SK-N-SH (cell line): Measurements from ENCODE around the gene SYNJ2. TPM values are rescaled to one million over a fixed set of nuclear protein-coding genes. Genes with fewer than 3 reads are reported as not detected.
A peak's percentile ranks its signal among the peaks of the same experiment; 100 is the strongest.

Experiments used
- CTCF ChIA-PET: fragments of 300-600, 350-600 bp; formaldehyde crosslinking; extraction: SDS; loops from one replicate; lab custom pipeline; 2021; lab: Yijun Ruan, JAX
- POLR2A ChIA-PET: fragments of 350-600 bp; sonication (Branson Sonifier 250); formaldehyde crosslinking; extraction: SDS; loops from one replicate; lab custom pipeline; 2020; ENCODE audit warnings: antibody characterized with exemption, inconsistent platforms; lab: Yijun Ruan, JAX
- DNase-seq: peaks from one replicate; pipeline ENCODE4 v3.0.0; 2012
- H2AFZ ChIP-seq: fragments of 200-600 bp; sonication (generic); 2 replicates; pipeline ENCODE4 v1.8.1; 2016; ENCODE audit warnings: antibody characterized with exemption, mild to moderate bottlenecking, low read depth
- H3F3A ChIP-seq: fragments of 200-600 bp; sonication (generic); replicated peaks from 2 replicates; pipeline ENCODE3; 2016; ENCODE audit warnings: antibody characterized with exemption, mild to moderate bottlenecking; ENCODE audit not compliant: insufficient read depth
- H3K27ac ChIP-seq, 2 experiments: fragments of 200-500 bp in 1 of 2; fragments of 200-600 bp in 1 of 2; sonication (Bioruptor generic) in 1 of 2; sonication (generic), shearing (Covaris generic) in 1 of 2; 2 replicates each; pipeline versions ENCODE4 v1.5.1 to v1.6.1; 2014 to 2016; ENCODE audit warnings: low read depth in 2 of 2, inconsistent platforms in 1 of 2, low read length in 1 of 2, mild to moderate bottlenecking in 1 of 2, mixed read lengths in 1 of 2
- H3K27me3 ChIP-seq: fragments of 200-600 bp; sonication (generic), shearing (Covaris generic); 2 replicates; pipeline ENCODE4 v1.6.1; 2016; ENCODE audit warnings: mixed run types; ENCODE audit not compliant: insufficient read depth
- H3K36me3 ChIP-seq, 2 experiments: fragments of 200-500 bp in 1 of 2; fragments of 200-600 bp in 1 of 2; sonication (Bioruptor generic) in 1 of 2; sonication (generic) in 1 of 2; replicated peaks in 1 of 2; 2 replicates each; pipeline versions ENCODE3 to v1.5.1; 2014 to 2016; ENCODE audit warnings: low read length in 1 of 2, mild to moderate bottlenecking in 1 of 2; ENCODE audit not compliant: insufficient read depth in 2 of 2, control insufficient read depth in 1 of 2
- H3K4me1 ChIP-seq, 2 experiments: fragments of 200-500 bp in 1 of 2; fragments of 200-600 bp in 1 of 2; sonication (Bioruptor generic) in 1 of 2; sonication (generic), shearing (Covaris generic) in 1 of 2; 2 replicates each; pipeline versions ENCODE4 v1.5.1 to v1.6.1; 2014 to 2016; ENCODE audit warnings: low read depth in 1 of 2, low read length in 1 of 2, mixed run types in 1 of 2; ENCODE audit not compliant: insufficient read depth in 2 of 2, control insufficient read depth in 1 of 2
- H3K4me2 ChIP-seq: fragments of 200-600 bp; sonication (generic), shearing (Covaris generic); 2 replicates; pipeline ENCODE4 v1.6.1; 2017; ENCODE audit warnings: mixed run types
- H3K4me3 ChIP-seq, 2 experiments: fragments of 200-500 bp in 1 of 2; fragments of 200-600 bp in 1 of 2; sonication (Bioruptor generic) in 1 of 2; sonication (generic), shearing (Covaris generic) in 1 of 2; 2 replicates each; pipeline versions ENCODE4 v1.5.1 to v1.8.1; 2014 to 2016; ENCODE audit warnings: low read depth in 2 of 2, inconsistent platforms in 1 of 2, low read length in 1 of 2, mild to moderate bottlenecking in 1 of 2, mixed read lengths in 1 of 2, moderate library complexity in 1 of 2
- H3K79me2 ChIP-seq: fragments of 200-600 bp; sonication (generic); 2 replicates; pipeline ENCODE4 v1.8.1; 2017; ENCODE audit warnings: mild to moderate bottlenecking; ENCODE audit not compliant: insufficient read depth
- H3K9ac ChIP-seq: fragments of 200-600 bp; sonication (generic); 2 replicates; pipeline ENCODE4 v1.6.1; 2017; ENCODE audit warnings: mixed run types
- H3K9me2 ChIP-seq: fragments of 200-600 bp; sonication (generic); 2 replicates; pipeline ENCODE4 v1.6.1; 2017; ENCODE audit warnings: mixed run types
- H3K9me3 ChIP-seq: fragments of 200-600 bp; sonication (generic); 2 replicates; pipeline ENCODE4 v1.6.1; 2017; ENCODE audit warnings: mixed run types, mild to moderate bottlenecking, moderate library complexity
- H4K20me1 ChIP-seq: fragments of 200-600 bp; sonication (generic); 2 replicates; pipeline ENCODE4 v1.6.1; 2017; ENCODE audit warnings: mild to moderate bottlenecking, mixed run types; ENCODE audit not compliant: insufficient read depth
- ELF1 ChIP-seq: IDR thresholded peaks from 2 replicates; pipeline ENCODE4 v1.4.0; 2012
- FOXM1 ChIP-seq: IDR thresholded peaks from 2 replicates; pipeline ENCODE4 v1.4.0; 2012; ENCODE audit warnings: low read depth, mild to moderate bottlenecking
- GABPA ChIP-seq: IDR thresholded peaks from 2 replicates; pipeline ENCODE4 v1.4.0; 2012; ENCODE audit warnings: low read depth, mild to moderate bottlenecking
- NRF1 ChIP-seq: IDR thresholded peaks from 2 replicates; pipeline ENCODE4 v1.6.1; 2012; ENCODE audit warnings: low read depth, mild to moderate bottlenecking, low read length
- PBX3 ChIP-seq: IDR thresholded peaks from 2 replicates; pipeline ENCODE4; 2012
- RCOR1 ChIP-seq: fragments of 150-350 bp; IDR thresholded peaks from 2 replicates; pipeline ENCODE4 v1.6.1; 2017; ENCODE audit warnings: antibody characterized with exemption, low read length
- REST ChIP-seq: IDR thresholded peaks from 2 replicates; pipeline ENCODE4 v1.6.1; 2012; ENCODE audit warnings: mild to moderate bottlenecking, low read depth, low read length, moderate library complexity
- RFX5 ChIP-seq: IDR thresholded peaks from 2 replicates; pipeline ENCODE4 v1.6.1; 2012; ENCODE audit warnings: mild to moderate bottlenecking, improper control_type of control experiment, low read length
- RXRA ChIP-seq: IDR thresholded peaks from 2 replicates; pipeline ENCODE4 v1.4.0; 2012; ENCODE audit warnings: low read depth, mild to moderate bottlenecking, borderline replicate concordance
- SIN3A ChIP-seq: IDR thresholded peaks from 2 replicates; pipeline ENCODE4 v1.6.1; 2012; ENCODE audit warnings: low read depth, mild to moderate bottlenecking, low read length, moderate library complexity, borderline replicate concordance
- SMC3 ChIP-seq: IDR thresholded peaks from 2 replicates; pipeline ENCODE4 v1.6.1; 2012; ENCODE audit warnings: low read depth, low read length, improper control_type of control experiment
- USF1 ChIP-seq: IDR thresholded peaks from 2 replicates; pipeline ENCODE4 v1.4.0; 2012; ENCODE audit warnings: low read depth, borderline replicate concordance
- USF2 ChIP-seq: fragments of 150-350 bp; IDR thresholded peaks from 2 replicates; pipeline ENCODE4 v1.6.1; 2017; ENCODE audit warnings: antibody characterized with exemption, low read length, low read depth, borderline replicate concordance
- ZBTB33 ChIP-seq: IDR thresholded peaks from 2 replicates; pipeline ENCODE4 v1.4.0; 2012; ENCODE audit warnings: low read depth, borderline replicate concordance
- WGBS: methylation state at CpG from one replicate; pipeline ENCODE4 v1.1.6; 2017; ENCODE audit warnings: low lambda C conversion rate; 5-methylcytosine and 5-hydroxymethylcytosine counted together
- polyA plus RNA-seq, 3 experiments: library from polyadenylated mRNA; depleted of rRNA; stranded (reverse); fragments of >200 nt; gene quantifications; 2 replicates each; pipeline ENCODE4 v1.2.3, GENCODE V29; 2012

SYNJ2 gene
- polyA plus RNA-seq, 1 of the 3 experiments (the other 2 are of a cell fraction): 40.0 TPM

- 0 out of 4 replicates have a peak overlapping the region, but pooled peaks of 1 of the 2 experiments have one; percentile 14 for H3K27ac ChIP-seq
- peaks cover under 1% of the 10 kb centered on the region for H3F3A ChIP-seq
- DNase-seq: no peak
- no peaks in the 10 kb centered on the region; the same call in 1 of the 2 replicates for H3K79me2 ChIP-seq
- no peak overlapping the region for H2AFZ ChIP-seq
- no peaks in the 10 kb centered on the region for H4K20me1 ChIP-seq
- H3K27me3 ChIP-seq: no peaks in the 10 kb centered on the region
- no peak overlapping the region for H3K4me2 ChIP-seq
- H3K9me3 ChIP-seq: no peaks in the 10 kb centered on the region
- no peaks in the 10 kb centered on the region for H3K4me1 ChIP-seq
- CTCF ChIA-PET: interaction anchor here (3.2 kb wide), 1 partner anchor 13 kb away, joined by 19 read pairs; no protein-coding TSS in a partner anchor
- no peaks in the 10 kb centered on the region for H3K9me2 ChIP-seq
- POLR2A ChIA-PET: interaction anchor here (0.6 kb wide), 1 partner anchor 12 kb away, joined by 3 read pairs; no protein-coding TSS in a partner anchor
- H3K36me3 ChIP-seq: peaks cover 39 to 83% of the 10 kb centered on the region in 2 experiments
- no peak overlapping the region for H3K9ac ChIP-seq
- TF ChIP-seq RXRA (no peak), NRF1 (no peak), USF2 (no peak), GABPA (no peak), PBX3 (no peak), REST (no peak), RFX5 (no peak), SMC3 (no peak), FOXM1 (no peak), SIN3A (no peak), USF1 (no peak), RCOR1 (no peak), ZBTB33 (no peak), ELF1 (no peak)
- no peak overlapping the region for H3K4me3 ChIP-seq
- WGBS: 92% methylated on average over 12 of the region's 21 CpGs
Observed at GRCh38 chr6:158085261-158086053, 103.8 kb downstream of the SYNJ2 start.
